Loucy (cell line): ENCODE results near the gene PGS1.

Experiments used
- CTCF ChIP-seq: fragments of 200-600 bp; sonication (generic); conservative IDR thresholded peaks from 2 replicates; pipeline ENCODE4 v1.5.1; 2014; ENCODE audit warnings: mild to moderate bottlenecking, antibody characterized with exemption, low read length
- EZH2phosphoT487 ChIP-seq: fragments of 200-600 bp; IDR thresholded peaks from 2 replicates; pipeline ENCODE4 v1.6.1; 2018; ENCODE audit warnings: antibody characterized with exemption, mild to moderate bottlenecking, moderate library complexity, borderline replicate concordance

GRCh38 chr17:78403822-78404221 is 25.4 kb downstream of the PGS1 start:
- no peak for TF ChIP-seq CTCF
- no peak for TF ChIP-seq EZH2phosphoT487
